ENCODE results near the gene MPZL1.

The MPZL1 gene

GRCh38 chr1:167748906-167749305, 27.1 kb downstream of the MPZL1 start:
- TF ChIP-seq ARNTL (CRISPR knock-in tag; IDR thresholded peaks at IDR 0.05; ENCODE audit: borderline replicate concordance, low read depth) (no peak), BACH2 (CRISPR knock-in tag; IDR thresholded peaks at IDR 0.05; ENCODE audit: borderline replicate concordance) (no peak), PPARA (CRISPR knock-in tag; IDR thresholded peaks at IDR 0.05; ENCODE audit: borderline replicate concordance) (no peak), ISL1 (CRISPR knock-in tag; IDR thresholded peaks at IDR 0.05) (no peak), SNAI2 (CRISPR knock-in tag; IDR thresholded peaks at IDR 0.05) (no peak), OSR1 (CRISPR knock-in tag; IDR thresholded peaks at IDR 0.05) (no peak), ZNF70 (CRISPR knock-in tag; IDR thresholded peaks at IDR 0.05) (no peak), ZFP30 (CRISPR knock-in tag; IDR thresholded peaks at IDR 0.05) (no peak), ZFP3 (CRISPR knock-in tag; IDR thresholded peaks at IDR 0.05) (no peak), TSHZ2 (CRISPR knock-in tag; IDR thresholded peaks at IDR 0.05) (no peak), CSDC2 (CRISPR knock-in tag; IDR thresholded peaks at IDR 0.05) (no peak), CSRNP3 (CRISPR knock-in tag; IDR thresholded peaks at IDR 0.05) (no peak), ESRRG (CRISPR knock-in tag; IDR thresholded peaks at IDR 0.05) (no peak), ZNF565 (CRISPR knock-in tag; conservative IDR thresholded peaks at IDR 0.05; ENCODE audit: low read depth) (no peak), TCF4 (CRISPR knock-in tag; IDR thresholded peaks at IDR 0.05; ENCODE audit: borderline replicate concordance) (no peak)
- TF ChIP-seq, protein P1, sequence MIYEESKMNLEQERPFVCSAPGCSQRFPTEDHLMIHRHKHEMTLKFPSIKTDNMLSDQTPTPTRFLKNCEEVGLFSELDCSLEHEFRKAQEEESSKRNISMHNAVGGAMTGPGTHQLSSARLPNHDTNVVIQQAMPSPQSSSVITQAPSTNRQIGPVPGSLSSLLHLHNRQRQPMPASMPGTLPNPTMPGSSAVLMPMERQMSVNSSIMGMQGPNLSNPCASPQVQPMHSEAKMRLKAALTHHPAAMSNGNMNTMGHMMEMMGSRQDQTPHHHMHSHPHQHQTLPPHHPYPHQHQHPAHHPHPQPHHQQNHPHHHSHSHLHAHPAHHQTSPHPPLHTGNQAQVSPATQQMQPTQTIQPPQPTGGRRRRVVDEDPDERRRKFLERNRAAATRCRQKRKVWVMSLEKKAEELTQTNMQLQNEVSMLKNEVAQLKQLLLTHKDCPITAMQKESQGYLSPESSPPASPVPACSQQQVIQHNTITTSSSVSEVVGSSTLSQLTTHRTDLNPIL (CRISPR knock-in tag; IDR thresholded peaks at IDR 0.05; ENCODE audit: low read depth): no peak
- TF ChIP-seq, protein P2, sequence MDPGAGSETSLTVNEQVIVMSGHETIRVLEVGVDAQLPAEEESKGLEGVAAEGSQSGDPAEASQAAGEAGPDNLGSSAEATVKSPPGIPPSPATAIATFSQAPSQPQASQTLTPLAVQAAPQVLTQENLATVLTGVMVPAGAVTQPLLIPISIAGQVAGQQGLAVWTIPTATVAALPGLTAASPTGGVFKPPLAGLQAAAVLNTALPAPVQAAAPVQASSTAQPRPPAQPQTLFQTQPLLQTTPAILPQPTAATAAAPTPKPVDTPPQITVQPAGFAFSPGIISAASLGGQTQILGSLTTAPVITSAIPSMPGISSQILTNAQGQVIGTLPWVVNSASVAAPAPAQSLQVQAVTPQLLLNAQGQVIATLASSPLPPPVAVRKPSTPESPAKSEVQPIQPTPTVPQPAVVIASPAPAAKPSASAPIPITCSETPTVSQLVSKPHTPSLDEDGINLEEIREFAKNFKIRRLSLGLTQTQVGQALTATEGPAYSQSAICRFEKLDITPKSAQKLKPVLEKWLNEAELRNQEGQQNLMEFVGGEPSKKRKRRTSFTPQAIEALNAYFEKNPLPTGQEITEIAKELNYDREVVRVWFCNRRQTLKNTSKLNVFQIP (CRISPR knock-in tag; IDR thresholded peaks at IDR 0.05; ENCODE audit: borderline replicate concordance, low read depth): no peak
- ATAC-seq: no peak; the same call in 2 of the 3 replicates

DNA sequence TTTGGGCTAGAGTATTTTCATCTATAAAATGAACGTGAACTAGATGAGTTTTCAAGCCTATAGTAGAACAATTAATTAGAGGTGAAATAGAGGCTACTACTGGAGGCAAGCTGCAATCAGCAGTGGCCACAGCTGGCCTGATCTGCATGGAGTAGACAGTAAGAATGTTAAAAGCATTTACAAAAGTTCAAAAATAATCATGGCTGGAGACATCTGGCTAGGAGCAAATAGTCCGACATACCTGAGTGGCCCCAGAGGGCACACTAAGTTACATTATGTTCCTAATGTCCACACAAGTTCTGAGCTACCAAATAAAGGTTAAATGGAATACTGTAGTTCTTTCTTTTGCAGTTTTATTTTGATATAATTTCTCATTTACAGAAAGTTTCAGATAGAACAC, 28.0 kb downstream of the MPZL1 start:
- no peak for TF ChIP-seq CSRNP3 (CRISPR knock-in tag; IDR thresholded peaks at IDR 0.05)
- no peak for TF ChIP-seq ZNF70 (CRISPR knock-in tag; IDR thresholded peaks at IDR 0.05)
- TF ChIP-seq CSDC2 (CRISPR knock-in tag; IDR thresholded peaks at IDR 0.05): no peak
- TF ChIP-seq, protein P1 (CRISPR knock-in tag; IDR thresholded peaks at IDR 0.05; ENCODE audit: low read depth): no peak
- no peak for TF ChIP-seq ESRRG (CRISPR knock-in tag; IDR thresholded peaks at IDR 0.05)
- no peak for TF ChIP-seq ZNF8 (CRISPR knock-in tag; IDR thresholded peaks at IDR 0.05)
- no peak for TF ChIP-seq PPARA (CRISPR knock-in tag; IDR thresholded peaks at IDR 0.05; ENCODE audit: borderline replicate concordance)
- no peak for TF ChIP-seq OSR1 (CRISPR knock-in tag; IDR thresholded peaks at IDR 0.05)
- TF ChIP-seq GLIS3 (CRISPR knock-in tag; IDR thresholded peaks at IDR 0.05): no peak
- TF ChIP-seq PATZ1 (CRISPR knock-in tag; IDR thresholded peaks at IDR 0.05; ENCODE audit: borderline replicate concordance): no peak
- no peak for TF ChIP-seq TSHZ2 (CRISPR knock-in tag; IDR thresholded peaks at IDR 0.05)
- TF ChIP-seq ISL1 (CRISPR knock-in tag; IDR thresholded peaks at IDR 0.05): no peak
- no peak for TF ChIP-seq ZFP30 (CRISPR knock-in tag; IDR thresholded peaks at IDR 0.05)
- TF ChIP-seq BACH2 (CRISPR knock-in tag; IDR thresholded peaks at IDR 0.05; ENCODE audit: borderline replicate concordance): no peak
- TF ChIP-seq TCF4 (CRISPR knock-in tag; IDR thresholded peaks at IDR 0.05; ENCODE audit: borderline replicate concordance): no peak
- TF ChIP-seq ZFP3 (CRISPR knock-in tag; IDR thresholded peaks at IDR 0.05): no peak
- 0 out of 3 replicates have a peak, but pooled peaks have one; percentile 12 for ATAC-seq
